Effector memory CD4-positive, alpha-beta T cell (primary cell): ENCODE results near the gene VIPR1.

Experiments used
- DNase-seq, 3 donors: peaks; one replicate each; pipeline ENCODE4 v3.0.0-alpha.2; 2020
- H3K27ac ChIP-seq: 2 replicates; pipeline ENCODE4 v1.7.0; 2013; ENCODE audit warnings: mild to moderate bottlenecking, low read length, moderate library complexity; ENCODE audit not compliant: insufficient read depth, poor library complexity, severe bottlenecking
- H3K27me3 ChIP-seq: replicated peaks from 2 replicates; pipeline ENCODE4 v1.7.0; 2013; ENCODE audit warnings: mild to moderate bottlenecking, low read length; ENCODE audit not compliant: insufficient read depth, control insufficient read depth, poor library complexity, severe bottlenecking
- H3K36me3 ChIP-seq: 2 replicates; pipeline ENCODE4 v1.7.0; 2013; ENCODE audit warnings: mild to moderate bottlenecking, low read length, moderate library complexity; ENCODE audit not compliant: control insufficient read depth, insufficient read depth
- H3K4me1 ChIP-seq: 2 replicates; pipeline ENCODE4 v1.7.0; 2013; ENCODE audit warnings: low read length, mild to moderate bottlenecking; ENCODE audit not compliant: control insufficient read depth, insufficient read depth, poor library complexity, severe bottlenecking
- H3K4me3 ChIP-seq: 2 replicates; pipeline ENCODE4 v1.7.0; 2013; ENCODE audit warnings: low read length, low read depth, mild to moderate bottlenecking; ENCODE audit not compliant: insufficient read depth, poor library complexity, severe bottlenecking
- H3K9me3 ChIP-seq: 2 replicates; pipeline ENCODE4 v1.7.0; 2013; ENCODE audit warnings: mild to moderate bottlenecking, low read length, moderate library complexity; ENCODE audit not compliant: control insufficient read depth

Gene VIPR1

DNA sequence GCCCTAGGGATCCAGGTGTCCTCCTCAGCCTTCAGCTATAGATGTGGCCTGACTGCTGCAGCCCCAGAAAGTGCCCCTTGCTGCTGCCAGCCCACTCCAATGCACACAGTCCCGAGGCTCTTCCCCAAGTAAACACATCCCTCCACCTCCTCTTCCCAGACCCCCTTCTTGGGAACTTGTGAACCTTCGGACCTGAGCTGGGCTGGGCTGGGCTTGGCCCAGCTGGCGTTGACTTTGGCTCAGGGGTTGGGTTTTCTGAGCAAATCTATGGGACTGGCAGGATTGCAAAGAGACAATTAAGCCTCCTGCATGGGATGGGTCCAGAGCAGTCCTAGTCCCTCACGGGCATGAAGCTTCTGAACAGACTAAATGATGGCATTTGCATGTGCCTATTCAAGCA is 14.7 kb downstream of the VIPR1 start:
- DNase-seq: no peak
- no peak overlapping the region for H3K4me3 ChIP-seq
- H3K9me3 ChIP-seq: no peaks in the 10 kb centered on the region
- peaks cover 24% of the 10 kb centered on the region for H3K4me1 ChIP-seq
- H3K27ac ChIP-seq: no peak overlapping the region
- peaks cover 9% of the 10 kb centered on the region for H3K36me3 ChIP-seq
- H3K27me3 ChIP-seq: no peaks in the 10 kb centered on the region

DNA sequence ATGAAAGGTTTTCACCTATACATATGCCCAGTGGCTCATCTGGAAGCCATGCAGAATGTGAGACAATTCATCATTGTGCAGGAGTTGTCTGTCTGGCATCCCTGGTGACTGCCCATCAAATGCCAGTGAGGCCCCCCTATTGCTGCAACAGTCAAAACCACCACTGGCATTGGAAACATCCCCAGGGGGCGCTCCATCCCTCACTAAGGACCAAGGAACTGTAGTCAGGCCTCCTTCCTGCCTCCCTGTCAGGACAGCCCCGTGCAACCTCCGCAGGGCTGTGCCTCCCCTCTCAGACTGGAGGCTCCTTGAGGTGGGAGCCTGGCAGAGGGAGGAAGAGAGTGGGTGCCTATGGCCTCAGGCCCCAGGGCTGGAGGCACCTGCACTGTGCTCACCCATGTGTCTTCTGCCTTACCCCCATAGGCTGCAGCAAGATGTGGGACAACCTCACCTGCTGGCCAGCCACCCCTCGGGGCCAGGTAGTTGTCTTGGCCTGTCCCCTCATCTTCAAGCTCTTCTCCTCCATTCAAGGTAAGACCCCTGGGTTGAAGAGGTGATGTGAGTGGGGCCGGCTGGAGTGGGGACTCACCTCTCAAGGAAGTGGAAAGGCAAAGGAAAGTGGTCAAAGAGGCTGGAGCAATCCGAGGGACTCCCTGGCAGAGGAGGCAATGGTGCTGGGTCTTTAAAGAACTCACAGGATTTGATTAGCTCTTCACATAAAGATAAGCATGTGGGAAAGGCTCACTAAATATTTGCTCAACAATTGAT is 16.5 kb downstream of the VIPR1 start:
- Histone ChIP-seq H3K4me3 (no peak overlapping the region), H3K9me3 (no peaks in the 10 kb centered on the region), H3K36me3 (peaks cover 17% of the 10 kb centered on the region), H3K4me1 (peaks cover 24% of the 10 kb centered on the region), H3K27ac (peak overlapping the region; percentile 20), H3K27me3 (no peaks in the 10 kb centered on the region)
- DNase-seq: peak; percentile 13 to 36 (median 30)

DNA sequence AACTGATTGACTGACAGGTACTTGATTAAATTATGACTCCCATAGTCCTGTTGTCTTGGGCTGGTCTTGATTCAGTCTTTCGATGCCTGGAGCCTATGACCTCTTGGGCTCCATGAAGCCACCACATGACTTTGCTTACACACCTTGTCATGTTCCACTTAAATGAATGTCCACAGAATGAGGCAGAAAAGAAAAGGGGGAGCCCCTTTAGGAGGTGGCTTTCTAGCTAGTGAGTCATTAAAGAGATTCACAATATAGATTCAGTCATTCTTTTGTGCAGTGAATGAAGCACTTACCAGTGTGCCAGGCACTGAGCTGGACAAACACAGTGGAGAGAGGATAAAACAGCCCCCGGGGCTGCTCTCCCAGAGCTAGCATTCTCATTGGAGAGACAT is 17.1 kb downstream of the VIPR1 start:
- H3K4me1 ChIP-seq: peaks cover 24% of the 10 kb centered on the region

DNA sequence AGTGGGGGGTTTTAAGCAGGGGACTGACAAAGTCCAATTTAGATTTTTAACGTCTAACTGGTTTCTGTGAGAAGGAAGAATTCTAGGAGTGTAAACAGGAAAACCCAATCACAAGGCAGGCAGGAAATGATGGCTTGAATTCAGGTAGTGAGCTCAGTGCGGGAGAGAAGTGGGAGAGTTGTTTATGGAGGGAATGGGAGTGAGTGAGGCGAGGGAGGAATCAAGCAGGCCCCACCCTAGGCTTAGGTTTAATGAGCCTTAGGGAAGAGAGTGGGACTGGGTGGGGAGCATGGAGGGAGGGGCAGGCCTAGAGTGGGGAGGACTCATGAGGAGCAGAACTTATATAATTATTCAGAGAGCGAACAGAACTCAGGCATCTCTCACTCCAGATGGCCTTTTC is 17.9 kb downstream of the VIPR1 start:
- Histone ChIP-seq H3K27me3 (no peaks in the 10 kb centered on the region), H3K4me1 (peaks cover 24% of the 10 kb centered on the region), H3K36me3 (peaks cover 9% of the 10 kb centered on the region), H3K4me3 (no peak overlapping the region), H3K27ac (peak overlapping the region; percentile 18), H3K9me3 (no peaks in the 10 kb centered on the region)
- no peak for DNase-seq

More for the DNA sequence above, 17.1 kb downstream of the VIPR1 start:
- Histone ChIP-seq H3K4me3 (no peak overlapping the region), H3K27ac (peak overlapping the region; percentile 18), H3K9me3 (no peaks in the 10 kb centered on the region), H3K36me3 (peaks cover 11% of the 10 kb centered on the region), H3K27me3 (no peaks in the 10 kb centered on the region)
- DNase-seq: no peak

DNA sequence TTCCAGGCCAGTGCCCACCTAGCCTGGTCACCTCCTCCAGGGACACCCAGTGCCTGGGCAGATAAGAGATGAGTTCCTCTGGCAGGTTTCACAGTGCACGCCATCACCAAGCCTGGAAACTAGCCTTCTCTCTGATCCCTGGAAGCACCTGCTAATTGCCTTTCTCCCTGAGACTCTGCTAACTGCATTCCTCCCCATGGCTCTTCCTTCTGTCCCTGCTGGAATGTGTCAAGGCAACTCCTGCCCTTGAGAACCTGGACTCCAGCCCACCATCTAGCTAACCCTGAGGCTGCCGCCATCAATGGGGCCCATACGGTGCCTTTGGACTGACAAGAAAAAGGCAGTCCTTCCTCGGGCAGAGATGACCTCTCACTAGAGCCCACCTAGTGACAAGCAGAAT is 18.5 kb downstream of the VIPR1 start:
- H3K27me3 ChIP-seq: no peaks in the 10 kb centered on the region
- no peak overlapping the region for H3K4me3 ChIP-seq
- H3K9me3 ChIP-seq: no peaks in the 10 kb centered on the region
- H3K36me3 ChIP-seq: peaks cover 14% of the 10 kb centered on the region
- H3K27ac ChIP-seq: peak overlapping the region; percentile 18
- DNase-seq: no peak
- peaks cover 30% of the 10 kb centered on the region for H3K4me1 ChIP-seq

DNA sequence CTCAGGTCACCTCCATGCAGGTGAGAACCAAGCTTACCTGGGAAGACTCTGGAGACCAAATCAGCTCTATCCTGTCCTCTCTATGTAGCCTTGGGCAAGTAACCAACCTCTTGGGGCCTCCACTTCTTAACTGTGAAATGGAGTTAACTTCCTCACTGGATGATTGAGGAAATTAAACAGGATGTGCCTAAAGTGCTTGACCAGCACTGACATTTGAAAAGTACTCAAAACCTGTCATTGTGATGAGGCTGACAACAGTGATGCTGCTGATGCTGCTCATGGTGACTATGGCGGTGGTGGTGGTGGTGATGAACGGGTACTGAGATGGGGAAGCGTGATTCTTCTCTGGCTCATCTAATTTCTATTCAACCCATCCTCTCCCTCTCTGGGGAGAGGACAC is 22.3 kb downstream of the VIPR1 start:
- Histone ChIP-seq H3K27me3 (no peaks in the 10 kb centered on the region), H3K4me1 (peaks cover 56% of the 10 kb centered on the region), H3K9me3 (no peaks in the 10 kb centered on the region)

DNA sequence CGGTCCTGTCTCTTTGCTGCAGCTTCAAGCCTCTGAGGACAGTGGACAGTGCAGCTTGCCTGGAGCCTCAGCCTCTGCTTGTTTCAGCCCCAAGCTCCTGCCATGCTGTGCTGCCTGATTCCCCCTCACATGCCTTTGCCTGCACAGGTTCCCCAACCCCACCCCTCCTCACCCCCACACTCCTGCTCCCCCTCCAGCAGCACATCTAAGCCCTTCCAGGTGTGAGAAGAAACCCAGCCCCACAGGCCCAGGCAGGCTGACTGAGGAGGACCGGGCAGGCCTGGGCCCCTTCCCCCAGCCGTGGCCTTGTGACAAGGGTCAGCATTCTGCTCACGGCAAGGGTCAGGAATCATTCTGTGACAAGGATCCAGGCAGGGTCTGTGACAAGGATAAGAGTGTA is 22.8 kb downstream of the VIPR1 start:
- peaks cover 14% of the 10 kb centered on the region for H3K36me3 ChIP-seq
- H3K4me3 ChIP-seq: no peak overlapping the region
- H3K27ac ChIP-seq: no peak overlapping the region
- no peak for DNase-seq
- peaks cover 56% of the 10 kb centered on the region for H3K4me1 ChIP-seq
- no peaks in the 10 kb centered on the region for H3K9me3 ChIP-seq
- H3K27me3 ChIP-seq: no peaks in the 10 kb centered on the region

More for the DNA sequence above, 22.3 kb downstream of the VIPR1 start:
- DNase-seq: no peak
- Histone ChIP-seq H3K27ac (no peak overlapping the region), H3K36me3 (peaks cover 14% of the 10 kb centered on the region), H3K4me3 (no peak overlapping the region)

DNA sequence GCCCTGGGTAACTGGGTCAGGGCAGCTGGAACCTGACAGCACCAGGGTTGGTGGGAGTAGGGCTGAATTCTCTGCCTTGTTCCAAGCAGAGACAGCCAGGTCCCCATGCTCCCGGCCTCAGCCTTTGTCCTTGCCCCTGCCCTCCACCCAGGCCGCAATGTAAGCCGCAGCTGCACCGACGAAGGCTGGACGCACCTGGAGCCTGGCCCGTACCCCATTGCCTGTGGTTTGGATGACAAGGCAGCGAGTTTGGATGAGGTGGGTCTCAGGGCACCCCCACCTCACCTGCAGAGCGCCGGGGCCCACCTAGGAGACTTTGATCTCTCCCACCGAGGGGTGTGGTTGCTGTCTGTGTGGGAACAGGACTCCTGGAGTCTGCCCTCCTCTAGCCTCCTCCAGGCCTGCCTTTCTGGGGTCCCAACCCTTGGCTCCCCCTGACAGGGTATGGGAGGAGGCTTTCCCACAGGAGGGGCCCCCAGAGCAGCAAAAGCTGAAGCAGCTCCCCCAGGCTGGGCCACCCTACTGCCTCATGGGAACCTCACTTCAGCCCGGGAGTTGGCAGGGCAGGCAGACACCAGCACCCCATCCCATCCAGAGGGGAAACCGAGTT is 23.4 kb downstream of the VIPR1 start:
- Histone ChIP-seq H3K36me3 (peaks cover 14% of the 10 kb centered on the region), H3K27ac (no peak overlapping the region), H3K9me3 (no peaks in the 10 kb centered on the region), H3K4me1 (peaks cover 56% of the 10 kb centered on the region), H3K27me3 (no peaks in the 10 kb centered on the region), H3K4me3 (no peak overlapping the region)
- no peak for DNase-seq

DNA sequence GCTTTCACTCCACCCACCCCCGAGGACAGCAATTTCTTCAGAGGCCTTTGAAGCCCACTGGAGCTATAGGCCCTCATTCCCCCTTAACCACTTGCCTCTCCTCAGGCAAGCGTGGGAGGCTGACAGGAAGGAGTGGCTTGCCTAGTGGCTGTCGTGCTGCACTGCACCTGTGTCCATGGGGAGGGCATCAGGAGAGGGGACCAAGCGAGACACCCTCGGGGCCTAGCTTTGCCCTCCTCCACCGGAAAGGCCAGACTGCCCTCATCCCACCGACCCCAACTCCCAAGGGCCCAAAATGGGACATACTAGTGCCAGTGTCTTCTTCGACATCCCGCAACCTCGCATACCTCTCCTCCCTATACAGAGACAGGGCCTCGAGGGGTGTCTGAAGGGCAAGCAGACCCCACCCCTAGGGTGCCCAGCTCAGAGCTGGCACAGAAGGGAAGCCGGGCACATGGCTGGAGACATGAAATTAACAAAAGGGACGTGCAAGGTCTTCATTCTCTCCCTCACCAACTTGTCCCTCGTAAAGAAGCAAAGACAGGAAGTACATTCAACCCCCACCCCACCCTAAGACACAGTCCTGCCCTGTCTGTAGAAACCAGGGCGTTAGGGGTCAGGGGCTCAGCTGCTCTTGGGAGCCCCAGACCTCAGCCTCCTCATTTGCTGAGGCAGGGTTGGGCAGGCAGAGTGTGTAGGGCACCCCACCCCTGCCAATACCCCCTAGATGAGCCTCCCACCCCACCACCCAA is 24.3 kb downstream of the VIPR1 start:
- peak overlapping the region; percentile 63 for H3K27ac ChIP-seq
- peaks cover 64% of the 10 kb centered on the region for H3K4me1 ChIP-seq
- no peak overlapping the region for H3K4me3 ChIP-seq
- peak; percentile 11 to 32 (median 12) for DNase-seq
- no peaks in the 10 kb centered on the region for H3K9me3 ChIP-seq
- H3K36me3 ChIP-seq: peaks cover 22% of the 10 kb centered on the region
- H3K27me3 ChIP-seq: no peaks in the 10 kb centered on the region
